HEK293T (cell line): ENCODE data around the gene CARD19.
"Not testable (repeated sequence)": the region's sequence is repeated elsewhere in the genome, so short reads cannot be mapped to it uniquely, and the experiment has no call there.

Experiments
- CTCF ChIA-PET: fragments of 350-600 bp; formaldehyde crosslinking; extraction: SDS; loops from one replicate; lab custom pipeline; 2021; ENCODE audit warnings: antibody characterized with exemption, inconsistent platforms; lab: Yijun Ruan, JAX
- POLR2A ChIA-PET: fragments of 350-600 bp; formaldehyde crosslinking; extraction: SDS; loops from one replicate; lab custom pipeline; 2020; ENCODE audit warnings: antibody characterized with exemption, inconsistent platforms; lab: Yijun Ruan, JAX
- DNase-seq: peaks from one replicate; pipeline ENCODE4 v3.0.0; 2012; ENCODE audit warnings: mixed read lengths; ENCODE audit errors: extremely low spot score
- ARNT ChIP-seq: fragments of 450-650 bp; IDR thresholded peaks from 2 replicates; pipeline ENCODE4 v1.6.1; 2017; ENCODE audit warnings: mild to moderate bottlenecking
- BHLHE40 ChIP-seq: fragments of 450-650 bp; IDR thresholded peaks from 2 replicates; pipeline ENCODE4 v1.6.1; 2016; ENCODE audit warnings: mild to moderate bottlenecking, moderate library complexity, borderline replicate concordance
- CTBP1 ChIP-seq: fragments of 450-650 bp; IDR thresholded peaks from 2 replicates; pipeline ENCODE4 v1.6.1; 2016; ENCODE audit warnings: borderline replicate concordance
- ELF4 ChIP-seq: fragments of 450-650 bp; IDR thresholded peaks from 2 replicates; pipeline ENCODE4 v1.6.1; 2017; ENCODE audit warnings: antibody characterized with exemption
- FOXA1 ChIP-seq: fragments of 450-650 bp; IDR thresholded peaks from 2 replicates; pipeline ENCODE4 v1.6.1; 2016; ENCODE audit warnings: mild to moderate bottlenecking
- FOXK2 ChIP-seq: fragments of 450-650 bp; IDR thresholded peaks from 2 replicates; pipeline ENCODE4 v1.6.1; 2016; ENCODE audit warnings: mild to moderate bottlenecking
- FOXM1 ChIP-seq: fragments of 450-650 bp; IDR thresholded peaks from 2 replicates; pipeline ENCODE4 v1.6.1; 2017; ENCODE audit warnings: mild to moderate bottlenecking, borderline replicate concordance
- HDGF ChIP-seq: fragments of 450-650 bp; IDR thresholded peaks from 2 replicates; pipeline ENCODE4 v1.6.1; 2017; ENCODE audit warnings: antibody characterized with exemption, borderline replicate concordance
- L3MBTL2 ChIP-seq: fragments of 450-650 bp; conservative IDR thresholded peaks from 2 replicates; pipeline ENCODE4 v1.6.1; 2016; ENCODE audit warnings: mild to moderate bottlenecking
- LEF1 ChIP-seq: fragments of 450-650 bp; IDR thresholded peaks from 2 replicates; pipeline ENCODE4 v1.6.1; 2017; ENCODE audit warnings: mild to moderate bottlenecking, borderline replicate concordance
- NFRKB ChIP-seq: fragments of 450-650 bp; IDR thresholded peaks from 2 replicates; pipeline ENCODE4 v1.6.1; 2016; ENCODE audit warnings: mild to moderate bottlenecking, moderate library complexity
- PKNOX1 ChIP-seq: fragments of 450-650 bp; IDR thresholded peaks from 2 replicates; pipeline ENCODE4 v1.6.1; 2016
- SP1 ChIP-seq: fragments of 450-650 bp; IDR thresholded peaks from 2 replicates; pipeline ENCODE4 v1.6.1; 2017
- SUZ12 ChIP-seq: fragments of 450-650 bp; IDR thresholded peaks from 2 replicates; pipeline ENCODE4 v1.6.1; 2016; ENCODE audit warnings: mild to moderate bottlenecking
- TARDBP ChIP-seq: fragments of 450-650 bp; IDR thresholded peaks from 2 replicates; pipeline ENCODE4 v1.6.1; 2016
- ZNF384 ChIP-seq: fragments of 450-650 bp; IDR thresholded peaks from 2 replicates; pipeline ENCODE4 v1.6.1; 2016

Gene CARD19

GRCh38 chr9:93136011-93136440 lies 40.0 kb downstream of the CARD19 start:
- no peak for DNase-seq
- no peak for TF ChIP-seq TARDBP
- TF ChIP-seq NFRKB: no peak
- no peak for TF ChIP-seq L3MBTL2
- TF ChIP-seq BHLHE40: no peak
- ChIA-PET CTCF (no interaction called here), POLR2A (no interaction called here)

- no peak for DNase-seq
- ChIA-PET CTCF (no interaction called here), POLR2A (no interaction called here)
- TF ChIP-seq ARNT (no peak), LEF1 (no peak), BHLHE40 (no peak)
These were observed 41.3 kb downstream of the CARD19 start for GRCh38 chr9:93137362-93137761.

- ChIA-PET POLR2A (no interaction called here), CTCF (no interaction called here)
These were observed 42.3 kb downstream of the CARD19 start for GRCh38 chr9:93138171-93138764.

GRCh38 chr9:93139365-93140182 lies 43.6 kb downstream of the CARD19 start:
- no peak for DNase-seq
- TF ChIP-seq HDGF (no peak), L3MBTL2 (no peak), LEF1 (no peak), FOXK2 (no peak), FOXM1 (no peak), SUZ12 (no peak), ZNF384 (no peak), PKNOX1 (no peak), ARNT (no peak), SP1 (no peak), TARDBP (no peak), NFRKB (no peak), CTBP1 (no peak), ELF4 (no peak), BHLHE40 (no peak), FOXA1 (no peak)
- CTCF ChIA-PET: interaction anchor here (0.8 kb wide), 1 partner anchor 15 kb away, joined by 3 read pairs; no protein-coding TSS in a partner anchor
- POLR2A ChIA-PET: no interaction called here

More at GRCh38 chr9:93138171-93138764, 42.3 kb downstream of the CARD19 start:
- no peak for DNase-seq
- TF ChIP-seq CTBP1 (no peak), SUZ12 (no peak), ZNF384 (no peak), FOXM1 (no peak), FOXK2 (no peak), LEF1 (no peak), ELF4 (no peak)

GRCh38 chr9:93141771-93142483 lies 45.9 kb downstream of the CARD19 start:
- POLR2A ChIA-PET: interaction anchor here (1.3 kb wide), 1 partner anchor 8 kb away, joined by 6 read pairs; the partner anchor contains the start of gene NINJ1
- DNase-seq: no peak
- CTCF ChIA-PET: interaction anchor here (0.5 to 0.9 kb wide), 2 partner anchors 12 to 1804 kb away, joined by 3 to 10 read pairs; no protein-coding TSS in a partner anchor
- TF ChIP-seq FOXM1 (no peak), ARNT (no peak), L3MBTL2 (no peak), FOXK2 (no peak)

GRCh38 chr9:93143830-93144530 lies 48.0 kb downstream of the CARD19 start:
- POLR2A ChIA-PET: no interaction called here
- DNase-seq: no peak
- TF ChIP-seq FOXA1 (no peak), TARDBP (no peak), L3MBTL2 (no peak), HDGF (no peak), FOXK2 (no peak), CTBP1 (no peak), PKNOX1 (no peak), SP1 (no peak), ARNT (no peak), BHLHE40 (no peak)
- CTCF ChIA-PET: interaction anchor here (0.8 kb wide), 1 partner anchor 10 kb away, joined by 5 read pairs; no protein-coding TSS in a partner anchor

- DNase-seq, CTCF ChIA-PET, POLR2A ChIA-PET: not testable (repeated sequence)
These were observed 50.7 kb downstream of the CARD19 start for GRCh38 chr9:93146696-93147095.
